ENCODE data around the gene KLK7. TPM values are rescaled to one million over a fixed set of nuclear protein-coding genes. Genes with fewer than 3 reads are reported as not detected.

Gene KLK7
- total RNA-seq, 1 donor from 2014 or later, result 9.3 TPM

DNA sequence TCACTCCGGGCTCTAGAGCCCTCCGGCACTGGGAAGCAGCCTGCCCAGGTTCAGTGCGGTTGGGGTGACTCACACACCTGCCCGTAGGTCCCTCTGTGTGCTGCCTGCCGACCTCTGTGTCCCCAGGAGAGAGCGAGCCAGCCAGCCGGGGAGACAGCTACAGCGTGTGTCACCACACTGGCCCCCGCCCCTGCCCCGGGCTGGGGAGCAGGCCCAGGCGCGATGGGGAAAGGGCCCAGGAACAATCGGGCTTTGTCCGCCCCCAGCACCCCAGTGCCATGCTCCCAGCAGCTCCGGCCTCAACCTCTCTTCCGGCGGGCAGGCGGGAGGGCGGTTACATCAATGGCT lies 14.3 kb downstream of the KLK7 start, which contains the start of gene KLK6:
Gene KLK6 (minus strand): TSS at position 179 of the 348 bp plus-strand sequence. CDS start 1,487 bp downstream, outside the sequence.
- no peak for DNase-seq (ENCODE audit: low read depth)
- TF ChIP-seq CTCF (conservative IDR thresholded peaks at IDR 0.05; ENCODE audit: low read depth, low read length), result no peak
- H3K4me3 ChIP-seq (ENCODE audit: low read depth, low read length), result no peak within 1 kb of the TSS

DNA sequence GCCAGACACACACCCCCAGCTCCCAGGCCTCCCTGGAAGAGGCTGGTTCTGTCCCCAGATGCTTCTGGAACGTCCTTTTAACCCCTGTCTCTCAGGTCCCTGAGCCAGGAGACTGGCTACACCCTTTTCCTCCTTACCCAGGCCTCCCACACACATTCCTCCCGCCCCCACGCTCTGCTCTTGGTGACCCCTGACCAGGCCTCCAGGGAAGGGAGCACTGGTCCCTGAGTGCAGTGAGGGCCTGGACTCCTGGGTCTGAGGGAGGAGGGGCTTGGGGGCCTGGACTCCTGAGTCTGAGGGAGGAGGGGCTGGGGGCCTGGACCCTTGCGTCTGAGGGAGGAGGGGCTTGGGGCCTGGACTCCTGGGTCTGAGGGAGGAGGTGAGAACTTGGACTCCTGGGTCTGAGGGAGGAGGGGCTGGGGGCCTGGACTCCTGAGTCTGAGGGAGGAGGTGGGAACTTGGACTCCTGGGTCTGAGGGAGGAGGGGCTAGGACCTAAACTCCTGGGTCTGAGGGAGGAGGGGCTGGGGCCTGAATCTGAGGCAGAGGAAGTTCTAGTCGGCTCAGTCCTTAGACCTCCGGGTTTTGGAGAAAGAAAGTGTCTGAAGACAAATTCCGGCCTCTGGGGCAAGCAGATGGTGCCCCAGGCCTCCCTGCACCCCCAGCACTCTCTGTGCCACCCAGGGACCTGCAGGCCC lies 14.9 kb downstream of the KLK7 start:
- H3K4me3 ChIP-seq (ENCODE audit: low read depth, low read length), result no peak overlapping the region

DNA sequence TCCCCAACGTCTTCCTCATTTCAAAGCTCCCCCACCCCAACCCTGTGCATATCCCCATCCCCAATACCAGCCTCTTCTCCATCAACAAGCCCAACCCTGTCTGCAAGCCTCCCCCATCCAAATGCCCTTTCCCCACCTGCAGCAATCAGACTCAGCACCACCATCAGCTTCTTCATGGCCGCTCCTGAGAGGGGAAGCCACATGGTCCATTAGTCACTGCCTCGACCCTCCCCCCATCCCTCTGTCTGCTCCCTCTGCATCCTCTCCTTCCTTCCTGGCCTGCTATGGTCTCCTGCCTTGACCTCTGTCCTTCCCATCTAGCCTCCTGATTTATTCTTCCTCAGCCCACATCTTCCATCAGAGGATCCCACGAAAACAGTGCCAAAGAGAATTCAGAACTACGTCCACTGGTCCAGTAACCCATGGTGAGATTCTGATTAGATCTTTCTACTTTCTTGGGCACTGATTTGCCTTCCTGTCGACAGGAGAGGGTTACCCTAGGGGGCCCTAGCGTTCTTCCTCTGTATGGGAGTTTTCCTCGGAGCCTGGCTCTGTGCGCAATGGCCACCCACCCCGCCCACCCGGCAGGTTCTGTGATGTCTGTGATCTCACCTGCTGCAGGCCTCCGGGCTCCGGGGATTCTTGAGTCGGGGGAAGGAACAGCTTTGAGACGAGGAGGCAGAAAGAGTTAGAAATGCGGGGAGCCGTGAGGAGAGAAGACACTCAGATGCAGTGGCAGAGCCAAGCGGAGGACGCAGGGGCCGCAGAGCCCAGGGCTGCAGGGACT lies 15.6 kb downstream of the KLK7 start:
- TF ChIP-seq CTCF (conservative IDR thresholded peaks at IDR 0.05; ENCODE audit: low read depth, low read length), result no peak
- no peak for DNase-seq (ENCODE audit: low read depth)

More for the DNA sequence above, 14.9 kb downstream of the KLK7 start:
- no peak for DNase-seq (ENCODE audit: low read depth)
- TF ChIP-seq CTCF (conservative IDR thresholded peaks at IDR 0.05; ENCODE audit: low read depth, low read length), result no peak

GRCh38 chr19:50964266-50964665 lies 19.5 kb downstream of the KLK7 start:
- TF ChIP-seq CTCF (conservative IDR thresholded peaks at IDR 0.05; ENCODE audit: low read depth, low read length), result no peak
- no peak overlapping the region for H3K4me3 ChIP-seq (ENCODE audit: low read depth, low read length)
- DNase-seq (ENCODE audit: low read depth), result no peak

More for the DNA sequence above, 15.6 kb downstream of the KLK7 start:
- H3K4me3 ChIP-seq (ENCODE audit: low read depth, low read length), result no peak overlapping the region

- H3K4me3 ChIP-seq (ENCODE audit: low read depth, low read length), result no peak overlapping the region
- no peak for TF ChIP-seq CTCF (conservative IDR thresholded peaks at IDR 0.05; ENCODE audit: low read depth, low read length)
- DNase-seq (ENCODE audit: low read depth), result no peak
Observed at GRCh38 chr19:50963381-50963780, 20.3 kb downstream of the KLK7 start.

- no peak for TF ChIP-seq CTCF (conservative IDR thresholded peaks at IDR 0.05; ENCODE audit: low read depth, low read length)
- DNase-seq (ENCODE audit: low read depth), result no peak
- H3K4me3 ChIP-seq (ENCODE audit: low read depth, low read length), result no peak overlapping the region
Observed at GRCh38 chr19:50962245-50962644, 21.5 kb downstream of the KLK7 start.
